HEK293T (cell line): ENCODE data around the gene PEDS1.
"Not testable (repeated sequence)": the region's sequence is repeated elsewhere in the genome, so short reads cannot be mapped to it uniquely, and the experiment has no call there.

Experiments used
- CTCF ChIA-PET: fragments of 350-600 bp; formaldehyde crosslinking; extraction: SDS; loops from one replicate; lab custom pipeline; 2021; ENCODE audit warnings: antibody characterized with exemption, inconsistent platforms; lab: Yijun Ruan, JAX
- POLR2A ChIA-PET: fragments of 350-600 bp; formaldehyde crosslinking; extraction: SDS; loops from one replicate; lab custom pipeline; 2020; ENCODE audit warnings: antibody characterized with exemption, inconsistent platforms; lab: Yijun Ruan, JAX
- DNase-seq: peaks from one replicate; pipeline ENCODE4 v3.0.0; 2012; ENCODE audit warnings: mixed read lengths; ENCODE audit errors: extremely low spot score
- ARNT ChIP-seq: fragments of 450-650 bp; IDR thresholded peaks from 2 replicates; pipeline ENCODE4 v1.6.1; 2017; ENCODE audit warnings: mild to moderate bottlenecking
- BHLHE40 ChIP-seq: fragments of 450-650 bp; IDR thresholded peaks from 2 replicates; pipeline ENCODE4 v1.6.1; 2016; ENCODE audit warnings: mild to moderate bottlenecking, moderate library complexity, borderline replicate concordance
- CTBP1 ChIP-seq: fragments of 450-650 bp; IDR thresholded peaks from 2 replicates; pipeline ENCODE4 v1.6.1; 2016; ENCODE audit warnings: borderline replicate concordance
- ELF4 ChIP-seq: fragments of 450-650 bp; IDR thresholded peaks from 2 replicates; pipeline ENCODE4 v1.6.1; 2017; ENCODE audit warnings: antibody characterized with exemption
- FOXA1 ChIP-seq: fragments of 450-650 bp; IDR thresholded peaks from 2 replicates; pipeline ENCODE4 v1.6.1; 2016; ENCODE audit warnings: mild to moderate bottlenecking
- FOXK2 ChIP-seq: fragments of 450-650 bp; IDR thresholded peaks from 2 replicates; pipeline ENCODE4 v1.6.1; 2016; ENCODE audit warnings: mild to moderate bottlenecking
- FOXM1 ChIP-seq: fragments of 450-650 bp; IDR thresholded peaks from 2 replicates; pipeline ENCODE4 v1.6.1; 2017; ENCODE audit warnings: mild to moderate bottlenecking, borderline replicate concordance
- HDGF ChIP-seq: fragments of 450-650 bp; IDR thresholded peaks from 2 replicates; pipeline ENCODE4 v1.6.1; 2017; ENCODE audit warnings: antibody characterized with exemption, borderline replicate concordance
- LEF1 ChIP-seq: fragments of 450-650 bp; IDR thresholded peaks from 2 replicates; pipeline ENCODE4 v1.6.1; 2017; ENCODE audit warnings: mild to moderate bottlenecking, borderline replicate concordance
- NFRKB ChIP-seq: fragments of 450-650 bp; IDR thresholded peaks from 2 replicates; pipeline ENCODE4 v1.6.1; 2016; ENCODE audit warnings: mild to moderate bottlenecking, moderate library complexity
- PKNOX1 ChIP-seq: fragments of 450-650 bp; IDR thresholded peaks from 2 replicates; pipeline ENCODE4 v1.6.1; 2016
- SP1 ChIP-seq: fragments of 450-650 bp; IDR thresholded peaks from 2 replicates; pipeline ENCODE4 v1.6.1; 2017
- SUZ12 ChIP-seq: fragments of 450-650 bp; IDR thresholded peaks from 2 replicates; pipeline ENCODE4 v1.6.1; 2016; ENCODE audit warnings: mild to moderate bottlenecking
- TARDBP ChIP-seq: fragments of 450-650 bp; IDR thresholded peaks from 2 replicates; pipeline ENCODE4 v1.6.1; 2016
- ZNF384 ChIP-seq: fragments of 450-650 bp; IDR thresholded peaks from 2 replicates; pipeline ENCODE4 v1.6.1; 2016

Gene PEDS1

DNA sequence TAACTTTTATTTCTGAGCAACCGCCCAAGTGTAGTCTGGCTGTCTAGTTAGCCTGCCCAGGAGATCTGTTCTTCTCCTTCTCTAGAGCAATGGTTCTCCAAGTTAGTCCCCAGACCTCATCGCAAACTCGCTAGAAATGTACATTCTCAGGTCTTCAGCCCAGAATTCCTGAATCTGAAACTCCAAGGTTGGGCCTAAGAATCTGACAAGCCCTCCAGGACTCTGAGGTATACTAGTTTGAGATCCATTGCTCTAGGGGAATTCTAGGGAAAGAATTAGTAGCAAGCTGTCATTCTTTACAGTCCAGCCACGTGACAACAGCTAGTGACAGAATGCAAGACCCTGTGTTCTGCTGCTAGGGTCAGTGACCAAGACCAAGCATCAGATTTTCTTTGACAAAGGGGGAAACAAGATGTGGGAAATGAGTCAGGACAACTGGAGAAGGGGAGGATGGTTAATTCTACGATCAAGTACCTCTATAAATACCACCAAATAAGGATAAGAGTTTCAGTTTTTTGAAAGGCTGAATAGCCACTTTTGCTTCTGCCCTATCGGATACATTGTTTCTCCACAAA lies 46.4 kb downstream of the PEDS1 start:
- ChIA-PET CTCF (interaction anchor here (1.1 to 2.3 kb wide), 2 partner anchors 22 to 36 kb away, joined by 4 to 11 read pairs; no protein-coding TSS in a partner anchor), POLR2A (interaction anchor here (1.4 to 1.9 kb wide), 2 partner anchors 8 to 10 kb away, joined by 3 to 4 read pairs; no protein-coding TSS in a partner anchor)
- no peak for DNase-seq
- TF ChIP-seq FOXM1, result no peak
- TF ChIP-seq LEF1, result no peak
- TF ChIP-seq HDGF, result no peak
- TF ChIP-seq SP1, result no peak
- no peak for TF ChIP-seq SUZ12
- TF ChIP-seq FOXA1, result no peak
- no peak for TF ChIP-seq FOXK2
- TF ChIP-seq ELF4, result no peak
- TF ChIP-seq NFRKB, result no peak
- no peak for TF ChIP-seq ARNT
- TF ChIP-seq ZNF384, result no peak
- TF ChIP-seq CTBP1, result no peak
- no peak for TF ChIP-seq BHLHE40
- TF ChIP-seq TARDBP, result no peak
- no peak for TF ChIP-seq PKNOX1

DNA sequence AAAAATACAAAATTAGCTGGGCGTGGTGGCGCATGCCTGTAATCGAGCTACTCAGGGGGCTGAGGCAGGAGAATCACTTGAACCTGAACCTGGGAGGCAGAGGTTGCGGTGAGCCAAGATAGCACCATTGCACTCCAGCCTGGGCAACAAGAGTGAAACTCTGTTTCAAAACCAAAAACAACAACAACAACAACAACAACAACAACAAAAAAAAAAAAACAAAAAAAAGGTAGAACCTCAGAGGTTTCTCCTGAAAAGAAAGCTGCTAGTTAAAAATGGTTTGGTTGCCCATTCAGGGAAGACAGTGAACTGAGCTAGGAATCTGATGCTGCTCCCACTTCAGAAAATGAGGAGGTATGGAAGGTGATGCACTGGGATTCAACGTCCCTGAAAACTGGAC lies 46.9 kb downstream of the PEDS1 start:
- CTCF ChIA-PET, result interaction anchor here (1.1 to 2.3 kb wide), 3 partner anchors 9 to 35 kb away, joined by 4 to 11 read pairs (median 4); no protein-coding TSS in a partner anchor
- POLR2A ChIA-PET, result interaction anchor here (1.1 to 1.9 kb wide), 3 partner anchors 9 to 47 kb away, joined by 3 to 4 read pairs (median 4); partner anchors contain the start of gene PEDS1
- not testable (repeated sequence) for DNase-seq
